ENCODE measurements around the gene CLMN. TPM values are rescaled to one million over a fixed set of nuclear protein-coding genes. Genes with fewer than 3 reads are reported as not detected.

The CLMN gene
- total and polyA plus RNA-seq, 2 experiments from 2014 or later = 3.2 to 5.7 TPM

GRCh38 chr14:95294834-95295599, 24.7 kb downstream of the CLMN start:
- H3K4me3 Mint-ChIP-seq = no peak overlapping the region
- Histone ChIP-seq H3K4me1 (ENCODE audit: insufficient read depth) (peaks cover 9% of the 10 kb centered on the region), H3K4me3 (no peak overlapping the region), H3K4me2 (no peak overlapping the region), H3K27me3 (ENCODE audit: insufficient read depth) (no peaks in the 10 kb centered on the region), H4K20me1 (replicated peaks; ENCODE audit: insufficient read depth) (no peaks in the 10 kb centered on the region), H3K79me2 (replicated peaks; ENCODE audit: insufficient read depth) (no peaks in the 10 kb centered on the region), H3K36me3 (ENCODE audit: insufficient read depth) (no peaks in the 10 kb centered on the region), H3F3A (replicated peaks; ENCODE audit: low read depth) (no peaks in the 10 kb centered on the region), H3K9me2 (ENCODE audit: insufficient read depth) (no peaks in the 10 kb centered on the region), H2AFZ (no peak overlapping the region), H3K27ac (ENCODE audit: low read depth) (no peak overlapping the region)
- TF ChIP-seq ZNF462 (CRISPR knock-in tag; IDR thresholded peaks at IDR 0.05) = no peak
- no peak for TF ChIP-seq CREB1 (CRISPR knock-in tag; IDR thresholded peaks at IDR 0.05; ENCODE audit: low read depth)
- TF ChIP-seq ETS1 (IDR thresholded peaks at IDR 0.05) = no peak
- no peak for TF ChIP-seq ZNF114 (CRISPR knock-in tag; IDR thresholded peaks at IDR 0.05)
- TF ChIP-seq REST (IDR thresholded peaks at IDR 0.05; ENCODE audit: unreplicated experiment) = no peak
- no peak for TF ChIP-seq ZNF331 (CRISPR knock-in tag; IDR thresholded peaks at IDR 0.05; ENCODE audit: low read depth)
- no peak for TF ChIP-seq NANOG (IDR thresholded peaks at IDR 0.05; ENCODE audit: borderline replicate concordance)
- no peak for TF ChIP-seq POLR2AphosphoS5 (IDR thresholded peaks at IDR 0.05; ENCODE audit: low read depth)
- no peak for TF ChIP-seq JUNB (IDR thresholded peaks at IDR 0.05; ENCODE audit: unreplicated experiment)
- peaks cover 8% of the 10 kb centered on the region; the same call in 2 of the 3 replicates for H3K9me3 Mint-ChIP-seq
- no peak overlapping the region for H3K27ac Mint-ChIP-seq
- ATAC-seq (no peak), DNase-seq (ENCODE audit: low spot score) (no peak)
- peaks cover 5% of the 10 kb centered on the region; the same call in 2 of the 3 replicates for H3K36me3 Mint-ChIP-seq (ENCODE audit: low read depth)
- peaks cover 37% of the 10 kb centered on the region for H3K4me1 Mint-ChIP-seq
- peaks cover 9% of the 10 kb centered on the region for H3K27me3 Mint-ChIP-seq (ENCODE audit: insufficient read depth, low read depth, poor library complexity)
